ENCODE data around the gene PARD3B. TPM values are rescaled to one million over a fixed set of nuclear protein-coding genes. Genes with fewer than 3 reads are reported as not detected.

PARD3B gene
- total and polyA plus RNA-seq, 2 of the 8 experiments (the other 6 are each of a cell fraction or from before 2014, with no cell fraction given), result 1.2 to 5.7 TPM

GRCh38 chr2:204692790-204693189 lies 147.5 kb downstream of the PARD3B start:
- Histone ChIP-seq H2BK12ac (ENCODE audit: low read depth, low read length) (no peak overlapping the region), H3K56ac (replicated peaks; ENCODE audit: insufficient read length, low read depth, low read length) (no peak overlapping the region), H3K4me1 (replicated peaks in 1 of 4; ENCODE audit: control insufficient read depth in 3 of 4, insufficient read depth in 4 of 4, low read length in 3 of 4) (no peaks in the 10 kb centered on the region), H3K79me1 (ENCODE audit: low read depth, low read length) (no peaks in the 10 kb centered on the region), H3K14ac (ENCODE audit: insufficient read length) (no peak overlapping the region), H4K20me1 (replicated peaks in 1 of 2; ENCODE audit: control insufficient read depth in 1 of 2, insufficient read depth in 2 of 2, low read length in 2 of 2) (no peaks in the 10 kb centered on the region), H2BK15ac (ENCODE audit: low read length) (no peak overlapping the region), H4K8ac (ENCODE audit: extremely low read depth, insufficient read depth, low read length) (no peak overlapping the region), H3K9me3 (ENCODE audit: insufficient read depth in 2 of 2, low read depth in 1 of 2, low read length in 1 of 2) (no peaks in the 10 kb centered on the region), H3K23ac (ENCODE audit: insufficient read length) (no peak overlapping the region), H3K79me2 (ENCODE audit: control insufficient read depth in 1 of 2, insufficient read depth in 2 of 2, low read length in 2 of 2) (no peaks in the 10 kb centered on the region), H3K4me2 (ENCODE audit: insufficient read depth in 1 of 2, low read depth in 2 of 2, low read length in 2 of 2) (no peak overlapping the region), H3K18ac (ENCODE audit: extremely low read depth, low read length) (no peak overlapping the region), H3K27me3 (replicated peaks in 1 of 4; ENCODE audit: control insufficient read depth in 3 of 4, extremely low read depth in 1 of 4, insufficient read depth in 3 of 4, low read length in 3 of 4) (no peaks in the 10 kb centered on the region), H2BK120ac (replicated peaks; ENCODE audit: low read depth, low read length) (no peak overlapping the region), H2AFZ (ENCODE audit: low read length) (no peak overlapping the region), H4K5ac (ENCODE audit: insufficient read length, low read depth, low read length) (no peak overlapping the region), H3K4ac (replicated peaks; ENCODE audit: insufficient read length, low read depth, low read length) (no peak overlapping the region), H2BK20ac (ENCODE audit: low read length) (no peak overlapping the region), H3K23me2 (ENCODE audit: low read depth, low read length) (no peaks in the 10 kb centered on the region), H3K4me3 (ENCODE audit: extremely low read depth in 1 of 4, insufficient read depth in 2 of 4, low read depth in 3 of 4, low read length in 4 of 4) (no peak overlapping the region), H3K36me3 (ENCODE audit: control insufficient read depth in 2 of 4, insufficient read depth in 4 of 4, low read length in 3 of 4) (no peaks in the 10 kb centered on the region), H3K27ac (ENCODE audit: low read depth, low read length) (no peak overlapping the region), H2AK5ac (ENCODE audit: low read depth, low read length) (no peak overlapping the region), H2BK5ac (ENCODE audit: low read depth, low read length) (no peak overlapping the region), H3K9ac (replicated peaks in 1 of 4; ENCODE audit: extremely low read depth in 1 of 4, low read depth in 3 of 4, low read length in 3 of 4) (no peak overlapping the region), H4K91ac (replicated peaks; ENCODE audit: insufficient read length, low read length) (no peak overlapping the region)
- no peak for DNase-seq (ENCODE audit: low read depth in 1 of 2, low spot score in 2 of 2)
- TF ChIP-seq CBX5 (IDR thresholded peaks at IDR 0.05; ENCODE audit: low read depth, low read length), result no peak
- TF ChIP-seq SP1 (IDR thresholded peaks at IDR 0.05; ENCODE audit: low read depth, low read length), result no peak
- ChIA-PET CTCF (ENCODE audit: partially characterized antibody) (interaction anchor here (0.6 to 4.5 kb wide), 22 partner anchors 20 to 1027 kb away, joined by 3 to 30 read pairs (median 4); partner anchors contain the start of gene PARD3B), POLR2A (ENCODE audit: partially characterized antibody) (no interaction called here)
- FAIRE-seq, result no peak
- 88% methylated on average over 2 of the region's 2 CpGs; no CpG with 5 or more reads in 1 of the 2 experiments for WGBS, 2 experiments (ENCODE audit: extremely low coverage in 1 of 2, insufficient coverage in 1 of 2, insufficient read length in 1 of 2, insufficient replicate concordance in 2 of 2, low coverage in 1 of 2, low lambda C conversion rate in 2 of 2, missing lambda C conversion rate in 1 of 2)

Measured in H1 (cell line).